CD4-positive, alpha-beta T cell treated with Interleukin-15 for 1 hour (primary cell): ENCODE results near the gene ZNF587B.
"Not testable (repeated sequence)": the region's sequence is repeated elsewhere in the genome, so short reads cannot be mapped to it uniquely, and the experiment has no call there.

Source experiments
- DNase-seq: peaks from one replicate; pipeline ENCODE4 v3.0.0-alpha.2; 2020

The ZNF587B gene

GRCh38 chr19:57872450-57872849 is 42.4 kb downstream of the ZNF587B start:
- no peak for DNase-seq

- DNase-seq = not testable (repeated sequence)
These were observed 44.0 kb downstream of the ZNF587B start for GRCh38 chr19:57873883-57874799.

GRCh38 chr19:57886046-57886445 is 55.9 kb downstream of the ZNF587B start:
- no peak for DNase-seq

- no peak for DNase-seq
These were observed 57.3 kb downstream of the ZNF587B start for GRCh38 chr19:57887195-57887941.

- DNase-seq = no peak
These were observed 58.0 kb downstream of the ZNF587B start for GRCh38 chr19:57888107-57888559.

- peak; percentile 84 for DNase-seq
These were observed 58.6 kb downstream of the ZNF587B start, which contains the start of gene ZNF814 for GRCh38 chr19:57888560-57889231. TSS of gene ZNF814 (minus strand) at chr19:57889037. CDS start at chr19:57888802, 235 bp downstream.

GRCh38 chr19:57890706-57891105 is 60.6 kb downstream of the ZNF587B start:
- DNase-seq = not testable (repeated sequence)
